NCI-H510A (cell line): ENCODE measurements around the gene RNF20.
"Not testable (repeated sequence)": the region's sequence is repeated elsewhere in the genome, so short reads cannot be mapped to it uniquely, and the experiment has no call there.

Experiments used
- DNase-seq: peaks from one replicate; lab custom pipeline; 2025; lab: John Stamatoyannopoulos, UW

RNF20 gene, protein sequence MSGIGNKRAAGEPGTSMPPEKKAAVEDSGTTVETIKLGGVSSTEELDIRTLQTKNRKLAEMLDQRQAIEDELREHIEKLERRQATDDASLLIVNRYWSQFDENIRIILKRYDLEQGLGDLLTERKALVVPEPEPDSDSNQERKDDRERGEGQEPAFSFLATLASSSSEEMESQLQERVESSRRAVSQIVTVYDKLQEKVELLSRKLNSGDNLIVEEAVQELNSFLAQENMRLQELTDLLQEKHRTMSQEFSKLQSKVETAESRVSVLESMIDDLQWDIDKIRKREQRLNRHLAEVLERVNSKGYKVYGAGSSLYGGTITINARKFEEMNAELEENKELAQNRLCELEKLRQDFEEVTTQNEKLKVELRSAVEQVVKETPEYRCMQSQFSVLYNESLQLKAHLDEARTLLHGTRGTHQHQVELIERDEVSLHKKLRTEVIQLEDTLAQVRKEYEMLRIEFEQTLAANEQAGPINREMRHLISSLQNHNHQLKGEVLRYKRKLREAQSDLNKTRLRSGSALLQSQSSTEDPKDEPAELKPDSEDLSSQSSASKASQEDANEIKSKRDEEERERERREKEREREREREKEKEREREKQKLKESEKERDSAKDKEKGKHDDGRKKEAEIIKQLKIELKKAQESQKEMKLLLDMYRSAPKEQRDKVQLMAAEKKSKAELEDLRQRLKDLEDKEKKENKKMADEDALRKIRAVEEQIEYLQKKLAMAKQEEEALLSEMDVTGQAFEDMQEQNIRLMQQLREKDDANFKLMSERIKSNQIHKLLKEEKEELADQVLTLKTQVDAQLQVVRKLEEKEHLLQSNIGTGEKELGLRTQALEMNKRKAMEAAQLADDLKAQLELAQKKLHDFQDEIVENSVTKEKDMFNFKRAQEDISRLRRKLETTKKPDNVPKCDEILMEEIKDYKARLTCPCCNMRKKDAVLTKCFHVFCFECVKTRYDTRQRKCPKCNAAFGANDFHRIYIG

DNA sequence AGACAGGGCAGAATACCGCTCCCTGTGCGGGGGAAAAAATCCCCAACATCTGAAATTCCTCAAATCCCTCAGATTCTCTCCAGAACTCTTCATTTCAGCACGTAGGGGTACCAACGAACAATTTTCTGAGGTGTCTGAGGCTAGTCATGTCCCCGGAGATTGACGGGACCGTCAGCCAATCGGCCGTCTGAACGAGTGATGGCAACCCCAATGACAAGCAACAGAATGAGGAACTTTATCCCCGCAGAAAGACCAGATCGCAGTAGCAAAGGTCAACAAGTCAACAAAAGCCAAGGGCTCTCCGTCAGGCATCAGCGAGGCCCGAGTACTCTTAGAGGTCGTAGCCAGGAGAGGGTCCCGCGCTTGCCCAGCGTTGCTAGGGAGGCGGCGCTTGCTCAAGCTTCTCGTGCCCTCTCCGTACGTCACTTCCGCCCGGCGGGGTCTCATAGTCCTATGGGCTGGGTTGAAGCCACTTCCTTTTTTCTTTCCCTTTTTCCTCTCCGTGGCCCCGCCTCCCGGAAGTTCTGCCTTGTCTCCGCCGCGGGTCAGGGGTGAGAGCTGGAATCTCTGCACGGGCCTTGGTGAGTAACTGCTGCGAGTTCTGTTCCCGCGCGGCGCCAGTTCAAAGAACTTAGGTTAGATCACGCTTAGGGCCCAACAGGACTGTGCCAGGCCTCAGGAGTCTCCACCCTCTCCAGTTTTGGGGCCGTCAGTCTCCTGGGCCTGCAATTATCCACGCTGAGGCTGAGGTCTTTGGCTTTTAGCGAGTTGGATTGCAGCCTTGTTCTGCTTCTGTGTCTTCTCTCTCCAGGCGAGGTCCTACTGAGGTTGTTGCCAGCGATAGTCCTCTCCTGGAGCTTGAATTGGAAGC lies at the start of gene RNF20:
TSS of gene RNF20 (plus strand) at position 520 of the 871 bp plus-strand sequence. CDS start 1,571 bp downstream, outside the sequence.
- peak; percentile 99 for DNase-seq

DNA sequence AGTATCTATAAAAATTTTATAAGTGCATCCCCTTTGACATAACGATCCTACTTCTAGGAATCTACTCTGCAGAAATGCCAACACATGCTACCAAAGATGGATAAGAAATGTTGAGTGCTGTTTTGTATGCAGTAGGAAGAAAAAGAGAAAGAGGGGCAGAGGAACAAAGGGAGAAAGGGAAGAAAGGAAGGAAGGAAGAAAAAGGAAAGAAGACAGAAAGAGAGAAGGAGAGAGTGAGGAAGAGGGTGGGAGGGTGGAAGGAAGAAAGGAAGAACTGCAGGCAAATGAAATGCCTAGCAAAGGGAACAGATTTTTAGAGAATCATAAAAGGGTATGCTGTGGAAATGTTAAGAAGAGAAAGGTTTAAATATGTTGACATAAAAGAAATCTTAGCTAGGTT lies 49.6 kb upstream of the RNF20 start:
- DNase-seq = no peak

DNA sequence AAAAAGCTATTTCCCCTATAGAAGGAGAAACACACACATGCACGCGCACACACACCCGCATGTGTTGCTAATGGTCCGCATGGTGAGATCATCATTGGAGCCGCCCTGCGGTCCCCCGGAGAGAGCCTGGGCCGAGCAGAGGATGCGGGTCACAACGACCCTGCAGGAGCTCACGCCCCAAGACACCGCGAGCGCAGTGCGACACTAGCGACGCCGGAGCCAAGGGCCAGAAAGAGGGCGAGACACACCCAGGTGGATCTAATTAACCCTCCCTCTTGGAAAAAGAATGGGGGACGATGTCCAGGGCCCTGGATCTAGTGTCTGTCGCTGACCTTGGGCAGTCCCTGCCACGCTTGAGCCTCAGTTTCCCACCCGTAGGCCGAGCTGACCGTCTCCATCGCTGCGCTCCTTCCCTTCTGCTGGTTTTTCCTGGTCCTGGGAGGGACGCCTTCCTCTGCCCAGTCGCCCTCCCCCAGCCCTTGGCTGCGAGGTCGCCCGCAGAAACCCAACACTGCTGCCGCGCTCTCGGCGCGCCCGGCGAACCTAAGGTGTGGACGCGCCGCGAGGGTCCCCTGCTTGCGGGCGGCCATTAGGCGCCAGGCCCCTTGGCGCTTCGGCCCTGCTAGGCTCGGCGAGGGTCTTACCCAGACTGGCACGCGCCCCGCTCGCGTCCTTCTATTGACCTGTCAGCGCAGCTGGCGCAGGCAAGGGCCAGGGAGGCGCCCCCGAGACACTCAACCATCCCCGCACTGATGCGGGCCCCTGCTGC lies 47.5 kb upstream of the RNF20 start:
- peak; percentile 27 for DNase-seq

DNA sequence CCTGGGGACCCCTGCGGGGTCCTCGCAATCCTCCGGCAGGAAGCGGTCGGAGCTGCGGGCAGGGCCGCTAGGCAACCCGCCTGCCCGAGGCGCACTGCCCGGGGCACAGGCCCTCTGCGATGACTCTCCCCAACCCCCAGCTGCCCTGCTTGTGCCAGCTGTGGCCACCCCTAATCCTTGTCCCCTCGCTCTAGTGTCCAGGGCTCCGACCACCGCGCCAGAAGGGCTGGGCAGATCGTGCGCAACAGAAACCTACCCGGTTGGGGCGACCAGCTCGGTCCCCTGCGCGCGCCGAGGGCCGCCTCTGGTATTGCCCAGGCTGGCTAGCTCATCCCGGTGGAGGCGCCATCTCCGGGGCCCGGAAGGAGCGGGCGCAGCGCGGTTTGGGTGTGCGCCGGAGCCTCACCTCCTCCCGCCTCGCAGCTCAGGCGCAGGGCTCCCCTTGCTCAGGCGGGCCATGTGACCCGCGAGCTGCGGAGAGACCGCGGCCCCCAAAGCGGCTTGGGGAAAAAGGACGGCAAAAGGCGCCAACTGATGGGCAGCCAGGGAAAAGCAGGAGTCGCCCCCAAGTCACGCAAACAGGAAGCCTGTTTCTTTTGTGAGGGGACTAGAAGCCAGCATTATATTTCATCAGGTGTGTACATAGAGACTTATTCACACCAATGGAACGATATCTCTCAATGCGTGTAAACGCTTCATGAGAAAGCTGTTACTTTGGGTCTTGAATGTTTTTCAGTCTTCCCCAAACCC lies 46.8 kb upstream of the RNF20 start:
- peak; percentile 61 for DNase-seq

DNA sequence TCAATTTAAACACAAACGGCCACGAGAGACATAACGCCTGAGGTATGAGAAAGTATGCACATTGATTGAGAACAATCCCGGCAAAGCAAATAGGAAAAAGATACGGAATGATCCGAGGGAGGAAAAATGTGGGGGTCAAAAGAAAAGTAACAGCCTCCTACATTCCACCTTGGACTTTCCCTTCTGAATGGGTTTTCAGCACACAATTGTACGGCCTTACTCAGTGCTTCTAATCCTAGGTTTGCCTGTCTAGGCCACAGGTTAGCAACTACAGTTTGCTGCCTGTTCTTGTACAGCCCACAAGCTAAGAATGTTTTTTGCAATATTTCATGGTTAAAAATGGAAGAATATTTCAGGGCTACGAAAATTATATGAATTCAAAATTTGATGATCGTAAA lies 46.2 kb upstream of the RNF20 start:
- DNase-seq = no peak

DNA sequence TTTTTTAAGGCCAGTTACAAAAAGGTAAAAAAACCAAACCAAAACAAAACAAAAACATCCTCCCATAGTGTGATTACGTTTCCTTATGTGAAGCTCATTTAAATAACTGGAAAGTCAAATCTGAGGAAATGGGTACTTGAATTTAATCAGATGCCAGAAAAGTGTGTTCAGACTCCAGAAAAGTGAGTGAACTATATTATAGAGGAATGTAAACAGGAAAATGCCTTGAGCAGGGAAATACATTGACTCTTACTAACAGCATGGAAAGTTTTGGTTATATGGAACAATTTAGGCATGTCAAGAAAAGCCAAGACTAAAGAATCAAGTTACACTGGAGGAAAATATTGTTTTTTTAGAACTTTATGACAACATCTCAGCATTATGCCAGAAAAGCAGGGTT lies 37.8 kb upstream of the RNF20 start:
- no peak for DNase-seq

DNA sequence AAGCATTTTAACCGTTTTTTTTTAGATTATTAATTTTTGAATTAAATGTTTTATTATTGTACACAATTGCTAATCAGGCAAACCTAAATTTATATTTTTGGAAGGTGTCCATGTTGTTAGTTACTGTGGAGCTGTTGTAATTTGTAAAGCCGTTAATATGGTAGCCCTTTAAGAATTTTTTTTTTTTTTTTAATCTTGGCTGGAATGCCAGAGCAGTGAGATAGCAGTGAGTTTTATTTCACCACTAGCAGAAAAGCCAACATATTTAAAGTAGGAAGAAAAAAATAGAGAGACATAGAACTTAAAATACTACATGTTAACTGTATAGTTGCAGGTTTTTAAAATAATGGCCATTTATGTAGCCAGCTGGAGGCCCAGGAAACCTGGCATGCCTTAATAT lies 35.3 kb upstream of the RNF20 start:
- DNase-seq = no peak

DNA sequence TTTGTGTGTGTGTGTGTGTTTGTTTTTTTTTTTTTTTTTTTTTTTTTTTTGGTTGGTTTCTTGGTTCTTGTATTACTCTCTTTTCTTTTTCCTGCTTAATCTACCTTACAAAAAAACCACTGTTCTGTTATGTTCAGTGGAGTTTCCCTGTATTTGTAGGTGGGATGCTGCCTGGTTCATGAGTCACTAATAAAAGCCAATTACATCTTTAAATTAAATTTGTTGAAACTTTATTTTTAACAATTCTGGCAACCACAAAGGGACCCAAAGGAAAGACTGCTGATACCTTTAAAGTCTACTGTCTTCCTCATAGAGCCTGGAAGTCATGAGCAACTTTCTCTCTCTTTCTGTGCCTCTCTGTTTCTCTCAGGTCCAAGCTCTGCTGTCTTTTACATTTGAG lies 29.5 kb upstream of the RNF20 start:
- no peak for DNase-seq

DNA sequence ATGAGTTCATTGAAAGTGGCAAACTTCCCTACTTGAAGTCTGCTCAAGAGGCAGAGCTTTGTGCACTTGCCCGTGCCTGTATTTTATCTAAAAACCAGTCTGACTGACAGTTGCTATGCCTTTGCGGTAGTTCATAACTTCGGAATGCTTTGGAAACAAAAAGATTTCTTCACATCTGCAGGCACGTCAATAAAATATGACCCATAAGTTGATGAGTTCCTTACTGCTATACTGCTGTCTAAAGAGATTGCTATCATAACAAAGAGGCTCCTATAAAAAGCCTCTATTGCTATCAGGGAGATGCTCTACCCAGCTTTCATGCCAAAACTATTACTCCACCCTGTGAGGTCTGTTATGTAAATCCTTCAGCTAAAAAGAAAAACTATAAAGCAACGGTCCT lies 25.4 kb upstream of the RNF20 start:
- no peak for DNase-seq

DNA sequence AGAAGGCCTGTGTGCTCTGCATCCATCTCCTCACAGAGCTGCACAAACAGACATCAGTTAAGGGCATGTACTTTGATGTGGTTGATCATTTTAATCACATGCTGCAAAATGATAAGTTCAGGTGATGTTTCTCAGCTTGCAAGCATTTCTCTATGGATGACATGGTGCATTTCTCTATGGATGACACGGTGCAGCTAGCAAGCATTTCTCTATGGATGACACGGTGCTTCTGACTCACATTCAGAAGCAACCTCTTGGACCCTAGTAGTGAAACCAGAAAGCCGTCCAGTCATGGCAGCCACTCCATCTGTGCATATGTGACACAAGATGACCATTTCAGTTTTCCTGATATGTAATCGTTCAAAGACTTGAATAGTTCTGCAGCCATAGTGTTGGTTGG lies 24.1 kb upstream of the RNF20 start:
- no peak for DNase-seq

DNA sequence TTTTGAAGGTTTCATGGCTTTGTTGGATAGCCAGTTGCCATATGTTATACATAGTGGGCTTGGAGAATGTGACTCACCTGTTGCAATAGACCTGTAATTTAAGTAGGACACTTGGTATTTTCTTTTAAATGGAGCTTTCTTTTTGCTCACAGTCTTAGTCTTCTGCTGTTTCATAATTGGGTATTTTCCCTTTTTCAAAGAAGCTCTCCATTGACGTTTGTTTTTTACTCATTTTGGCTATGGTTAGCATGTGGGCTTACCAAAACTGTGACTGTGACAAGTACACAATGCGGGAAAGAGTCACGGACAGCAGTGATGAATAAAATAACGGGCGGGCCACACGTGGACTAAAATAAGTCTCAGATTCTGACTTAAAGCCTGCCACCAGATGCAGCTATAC lies 23.2 kb upstream of the RNF20 start:
- no peak for DNase-seq

DNA sequence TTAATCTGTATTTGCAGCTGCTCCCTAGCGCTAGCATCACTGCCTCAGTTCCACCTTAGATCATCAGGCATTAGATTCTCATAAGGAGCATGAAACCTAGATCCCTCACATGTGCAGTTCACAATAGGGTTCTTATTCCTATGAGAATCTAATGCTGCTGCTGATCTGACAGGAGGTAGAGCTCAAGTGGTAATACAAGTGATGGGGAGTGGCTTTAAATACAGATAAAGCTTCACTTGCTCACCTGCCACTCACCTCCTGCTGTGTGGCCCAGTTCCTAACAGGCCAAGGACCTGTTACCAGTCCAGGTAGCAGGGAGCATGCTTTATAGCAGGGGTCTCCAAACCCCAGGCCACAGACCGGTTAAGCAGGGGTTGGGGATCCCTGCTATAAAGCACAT lies 22.6 kb upstream of the RNF20 start:
- no peak for DNase-seq

DNA sequence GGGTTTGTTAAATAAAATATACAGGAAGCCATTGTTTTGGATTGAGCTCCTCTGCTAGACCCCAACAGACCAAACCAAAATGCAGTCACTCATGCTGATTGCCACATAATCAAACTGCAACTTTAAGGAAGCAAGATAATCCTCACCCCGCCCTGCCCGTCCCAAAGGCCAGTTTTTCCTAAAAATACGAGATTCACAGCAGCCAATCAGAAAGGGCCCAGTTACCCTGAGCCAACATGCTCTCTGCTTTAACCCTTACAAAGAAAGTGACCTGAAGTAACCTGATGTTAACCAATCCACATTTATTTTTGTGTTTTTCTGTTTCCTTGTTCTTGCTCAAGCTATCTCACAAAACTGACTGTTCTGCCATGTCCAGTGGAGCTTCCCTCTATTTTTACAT lies 21.5 kb upstream of the RNF20 start:
- DNase-seq = no peak

DNA sequence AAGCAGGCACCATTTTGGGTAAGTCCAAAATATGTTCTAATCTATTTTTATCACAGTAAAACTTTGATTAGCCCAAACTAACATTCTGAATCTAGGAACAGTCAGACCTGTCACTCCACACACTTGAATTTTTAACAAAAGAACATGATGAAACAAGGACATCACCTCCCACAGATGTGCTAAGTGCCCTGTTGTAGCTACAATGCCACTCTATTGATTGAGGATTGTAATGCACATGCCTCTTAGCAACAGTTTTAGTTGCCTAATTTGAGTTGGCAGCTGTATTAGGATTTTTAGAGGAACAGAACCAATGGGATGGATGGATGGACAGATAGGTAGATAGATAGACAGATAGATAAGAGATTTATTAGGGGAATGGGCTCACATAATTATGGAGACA lies 20.3 kb upstream of the RNF20 start:
- DNase-seq = no peak

DNA sequence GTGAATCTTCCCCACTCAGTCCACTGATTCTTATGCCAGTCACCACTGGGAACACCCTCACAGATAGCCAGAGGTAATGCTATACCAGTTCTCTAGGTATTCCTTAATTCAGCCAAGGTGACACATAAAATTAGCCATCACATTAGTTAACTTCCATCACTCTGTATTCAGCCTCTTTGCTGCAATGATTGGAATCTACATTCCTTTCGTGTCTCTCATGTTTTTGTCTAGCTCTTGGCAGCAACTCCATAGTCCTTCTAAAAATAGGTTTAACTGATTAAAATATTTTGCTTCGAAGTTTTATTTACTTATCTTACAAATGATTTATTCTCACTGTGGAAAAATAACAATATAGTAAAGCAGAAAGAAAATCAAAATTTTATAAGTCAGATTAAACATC lies 19.6 kb upstream of the RNF20 start:
- no peak for DNase-seq

DNA sequence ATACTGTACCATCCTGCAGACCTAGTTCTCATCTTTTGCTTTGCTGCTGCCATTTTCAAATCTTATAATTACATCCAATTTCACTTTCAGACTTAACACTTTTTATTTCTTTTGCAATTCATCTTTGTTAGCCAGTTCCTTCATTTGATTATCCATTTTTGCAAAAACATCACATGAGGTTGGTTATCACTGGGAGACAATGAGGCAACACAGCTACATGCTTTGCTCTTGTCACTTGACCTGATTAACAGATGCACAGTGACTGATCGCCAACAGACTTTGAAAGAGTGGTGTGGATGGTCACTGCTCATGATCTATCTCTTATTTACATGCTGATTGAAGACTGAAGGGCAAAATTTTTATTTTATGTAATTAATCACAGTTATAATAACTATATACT lies 17.0 kb upstream of the RNF20 start:
- DNase-seq = no peak

DNA sequence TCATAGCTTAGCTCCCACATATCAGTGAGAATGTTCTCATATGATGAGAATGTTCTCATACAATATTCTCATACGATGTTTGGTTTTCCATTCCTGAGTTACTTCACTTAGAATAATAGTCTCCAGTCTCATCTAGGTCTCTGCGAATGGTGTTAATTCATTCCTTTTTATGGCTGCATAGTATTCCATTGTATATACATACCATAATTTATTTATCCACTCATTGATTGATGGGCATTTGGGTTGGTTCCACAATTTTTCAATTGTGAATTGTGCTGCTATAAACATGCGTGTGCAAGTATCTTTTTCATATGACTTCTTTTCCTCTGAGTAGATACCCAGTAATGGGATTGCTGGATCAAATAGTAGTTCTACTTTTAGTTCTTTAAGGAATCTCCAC lies 15.2 kb upstream of the RNF20 start:
- not testable (repeated sequence) for DNase-seq

DNA sequence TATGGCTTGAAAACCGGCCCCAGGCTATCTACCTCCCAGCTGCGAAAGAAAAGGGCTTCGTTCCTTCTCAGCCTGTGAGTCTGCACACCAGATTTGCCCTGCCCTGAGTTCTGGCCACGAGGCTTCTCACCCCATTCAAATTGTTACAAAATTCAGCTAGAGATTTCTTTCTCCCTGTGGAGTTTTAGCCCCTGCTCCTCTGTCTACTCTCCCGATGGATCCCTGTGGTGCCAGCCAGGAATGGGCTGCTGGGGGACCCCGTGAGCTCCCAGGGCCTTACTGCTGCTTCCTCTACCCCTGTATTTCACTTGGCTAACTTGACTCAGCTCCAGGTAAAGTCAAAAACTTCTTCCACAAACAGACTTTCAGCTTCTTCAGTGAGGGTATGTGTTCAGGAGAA lies 9.3 kb upstream of the RNF20 start:
- DNase-seq = no peak

DNA sequence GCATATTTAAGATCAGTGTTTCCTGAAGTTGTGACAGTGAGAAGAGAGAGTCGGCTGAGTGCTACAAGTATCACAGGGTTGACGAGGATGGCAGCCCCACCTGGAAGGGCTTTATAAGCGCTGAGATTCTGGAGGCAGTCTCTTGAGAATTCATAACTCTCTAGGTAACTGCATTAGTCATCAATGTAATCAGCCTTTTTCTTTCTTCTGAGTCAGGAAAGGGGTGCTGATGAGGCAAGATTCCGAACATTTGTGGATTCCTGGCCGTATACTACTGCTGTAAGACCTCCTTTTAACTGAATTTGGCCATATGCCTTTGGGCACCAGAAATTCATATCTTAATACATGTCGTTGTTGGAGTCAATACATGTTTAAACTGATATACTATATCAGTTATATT lies 6.6 kb upstream of the RNF20 start:
- no peak for DNase-seq

DNA sequence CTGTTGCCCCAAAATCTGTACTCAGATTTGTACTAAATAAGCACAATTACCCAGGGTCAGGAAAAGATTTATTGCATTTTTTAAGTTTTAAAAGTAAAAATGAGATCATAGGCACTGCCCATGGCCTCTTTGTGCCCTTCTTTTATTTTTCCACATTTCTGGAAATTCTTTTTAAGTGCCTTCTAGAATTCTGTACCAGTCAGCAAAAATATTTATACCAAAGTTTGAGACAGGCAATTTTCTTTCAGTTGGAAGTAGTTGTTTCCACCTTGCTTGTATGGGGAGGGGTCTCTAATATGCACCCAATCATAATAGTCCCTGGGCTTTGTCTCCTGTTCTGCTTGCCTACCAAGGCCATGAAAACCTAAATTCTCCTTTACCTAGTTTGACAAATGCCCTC lies 5.6 kb upstream of the RNF20 start:
- DNase-seq = no peak
